DMS114 treated with DMSO at 0.1 percent for 48 hours (cell line): ENCODE measurements around the gene TNFRSF21.
"Not testable (repeated sequence)": the region's sequence is repeated elsewhere in the genome, so short reads cannot be mapped to it uniquely, and the experiment has no call there.

Experiments used
- DNase-seq: peaks from one replicate; lab custom pipeline; 2025; ENCODE audit not compliant: unreplicated experiment; lab: John Stamatoyannopoulos, UW

TNFRSF21 gene

GRCh38 chr6:47290124-47290834 lies 19.4 kb downstream of the TNFRSF21 start:
- no peak for DNase-seq

GRCh38 chr6:47288267-47289090 lies 21.2 kb downstream of the TNFRSF21 start:
- no peak for DNase-seq

GRCh38 chr6:47286301-47286700 lies 23.4 kb downstream of the TNFRSF21 start:
- DNase-seq = no peak

GRCh38 chr6:47283993-47284392 lies 25.7 kb downstream of the TNFRSF21 start:
- DNase-seq = no peak

GRCh38 chr6:47278545-47278944 lies 31.2 kb downstream of the TNFRSF21 start:
- no peak for DNase-seq

- DNase-seq = no peak
Observed at GRCh38 chr6:47277702-47278101, 32.0 kb downstream of the TNFRSF21 start.

- no peak for DNase-seq
Observed at GRCh38 chr6:47276377-47276776, 33.3 kb downstream of the TNFRSF21 start.

GRCh38 chr6:47275640-47276039 lies 34.1 kb downstream of the TNFRSF21 start:
- DNase-seq = no peak

GRCh38 chr6:47275132-47275531 lies 34.6 kb downstream of the TNFRSF21 start:
- not testable (repeated sequence) for DNase-seq

GRCh38 chr6:47268572-47269187 lies 41.0 kb downstream of the TNFRSF21 start:
- DNase-seq = no peak

- DNase-seq = no peak
Observed at GRCh38 chr6:47267301-47267700, 42.4 kb downstream of the TNFRSF21 start.

- no peak for DNase-seq
Observed at GRCh38 chr6:47265971-47266370, 43.7 kb downstream of the TNFRSF21 start.

GRCh38 chr6:47264775-47265184 lies 44.9 kb downstream of the TNFRSF21 start:
- no peak for DNase-seq

- DNase-seq = no peak
Observed at GRCh38 chr6:47263268-47263667, 46.4 kb downstream of the TNFRSF21 start.

GRCh38 chr6:47262231-47262630 lies 47.5 kb downstream of the TNFRSF21 start:
- no peak for DNase-seq

GRCh38 chr6:47261191-47261590 lies 48.5 kb downstream of the TNFRSF21 start:
- no peak for DNase-seq

GRCh38 chr6:47260021-47260420 lies 49.7 kb downstream of the TNFRSF21 start:
- DNase-seq = no peak

GRCh38 chr6:47258724-47259347 lies 50.9 kb downstream of the TNFRSF21 start:
- no peak for DNase-seq

GRCh38 chr6:47256981-47257730 lies 52.5 kb downstream of the TNFRSF21 start:
- no peak for DNase-seq

GRCh38 chr6:47256361-47256760 lies 53.3 kb downstream of the TNFRSF21 start:
- DNase-seq = no peak

- no peak for DNase-seq
Observed at GRCh38 chr6:47254906-47255305, 54.8 kb downstream of the TNFRSF21 start.
